HG03025 (cell line): ENCODE results near the gene ARAP1.

Experiments used
- ATAC-seq: cut with Tn5 transposase; IDR thresholded peaks from one replicate; pipeline ENCODE4 v1.9.1; 2021; ENCODE audit warnings: mild to moderate bottlenecking, moderate library complexity; ENCODE audit not compliant: unreplicated experiment, low FRiP score

ARAP1 gene

DNA sequence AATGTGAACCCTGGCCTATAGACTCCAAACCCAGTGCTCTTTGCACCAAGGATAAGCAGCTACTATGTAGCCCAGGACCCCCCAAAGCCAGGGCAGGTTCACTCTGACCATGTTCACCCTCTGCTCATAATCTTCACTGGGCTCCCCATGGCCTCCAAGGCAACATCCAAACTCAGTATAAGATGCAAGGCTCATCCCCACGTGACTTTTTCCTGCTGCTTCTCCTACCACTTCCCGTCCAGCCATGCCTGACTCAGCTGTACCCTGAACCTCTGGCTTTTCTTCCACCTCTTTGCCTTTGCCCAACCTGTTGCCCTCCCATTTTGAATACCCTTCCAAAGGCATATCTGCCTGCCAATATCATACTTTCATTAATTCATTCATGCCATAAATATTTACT, 105.7 kb downstream of the ARAP1 start:
- ATAC-seq: no peak

GRCh38 chr11:72646024-72646423, 106.2 kb downstream of the ARAP1 start:
- no peak for ATAC-seq

- ATAC-seq: no peak
Measured at GRCh38 chr11:72643547-72643946, 108.7 kb downstream of the ARAP1 start.

DNA sequence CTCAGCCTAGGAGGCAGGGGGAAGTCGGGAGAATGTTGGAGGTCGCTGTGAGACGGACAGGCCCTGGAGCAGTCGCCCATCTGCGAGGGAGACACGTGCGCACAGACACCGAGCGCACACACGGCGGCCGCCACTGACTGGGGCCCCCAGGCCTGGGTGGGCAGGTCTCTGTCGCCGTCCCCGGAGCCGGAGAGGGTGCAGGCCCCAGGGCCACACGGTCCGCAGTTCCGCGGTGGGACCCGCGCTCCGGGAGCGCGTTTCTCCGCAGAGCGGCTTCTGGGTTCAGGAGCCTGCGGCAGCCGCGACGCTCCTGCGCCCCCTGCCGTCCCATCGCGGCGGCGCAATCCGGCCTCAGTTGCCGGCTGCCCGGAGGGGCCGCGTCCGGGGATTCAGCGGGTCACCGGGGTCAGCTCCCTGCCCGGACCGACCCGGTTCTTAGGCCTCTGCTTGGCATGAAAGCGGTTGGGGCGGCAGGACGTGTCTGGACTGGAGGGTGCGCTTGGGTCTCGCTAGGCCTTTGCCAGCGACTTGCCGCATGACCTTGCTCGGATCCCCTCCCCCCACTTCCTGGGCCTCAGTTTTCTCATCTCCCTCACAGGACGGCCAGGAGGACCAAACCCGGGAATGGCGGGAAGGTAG, 109.2 kb downstream of the ARAP1 start:
- ATAC-seq: no peak

GRCh38 chr11:72642043-72642883, 109.9 kb downstream of the ARAP1 start:
- ATAC-seq: no peak

DNA sequence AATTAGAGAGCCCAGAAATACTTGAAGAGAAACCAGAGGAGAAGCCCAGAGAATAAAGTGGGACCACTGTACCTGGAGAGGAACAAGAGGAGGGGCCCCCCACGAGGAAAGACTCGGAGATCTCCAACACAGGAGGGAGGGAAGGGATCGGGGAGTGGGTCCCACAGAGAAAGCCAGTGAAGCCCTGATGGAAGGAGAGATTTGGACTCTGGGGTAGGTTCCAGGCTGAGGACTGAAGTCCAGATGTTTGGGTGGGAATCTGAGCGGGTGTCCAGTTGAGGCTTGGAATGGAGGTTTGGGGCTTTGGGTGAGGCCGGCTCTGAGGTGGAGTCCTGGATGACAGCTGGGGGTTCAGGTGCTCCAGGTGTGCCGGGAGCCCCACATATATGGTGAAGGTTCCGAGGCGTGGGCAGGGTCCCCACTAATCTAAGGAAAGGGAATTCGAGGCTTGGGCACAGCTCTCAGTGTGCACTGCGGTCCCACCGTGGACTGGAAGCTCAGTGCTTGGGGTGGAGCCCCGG, 110.6 kb downstream of the ARAP1 start:
- ATAC-seq: no peak

DNA sequence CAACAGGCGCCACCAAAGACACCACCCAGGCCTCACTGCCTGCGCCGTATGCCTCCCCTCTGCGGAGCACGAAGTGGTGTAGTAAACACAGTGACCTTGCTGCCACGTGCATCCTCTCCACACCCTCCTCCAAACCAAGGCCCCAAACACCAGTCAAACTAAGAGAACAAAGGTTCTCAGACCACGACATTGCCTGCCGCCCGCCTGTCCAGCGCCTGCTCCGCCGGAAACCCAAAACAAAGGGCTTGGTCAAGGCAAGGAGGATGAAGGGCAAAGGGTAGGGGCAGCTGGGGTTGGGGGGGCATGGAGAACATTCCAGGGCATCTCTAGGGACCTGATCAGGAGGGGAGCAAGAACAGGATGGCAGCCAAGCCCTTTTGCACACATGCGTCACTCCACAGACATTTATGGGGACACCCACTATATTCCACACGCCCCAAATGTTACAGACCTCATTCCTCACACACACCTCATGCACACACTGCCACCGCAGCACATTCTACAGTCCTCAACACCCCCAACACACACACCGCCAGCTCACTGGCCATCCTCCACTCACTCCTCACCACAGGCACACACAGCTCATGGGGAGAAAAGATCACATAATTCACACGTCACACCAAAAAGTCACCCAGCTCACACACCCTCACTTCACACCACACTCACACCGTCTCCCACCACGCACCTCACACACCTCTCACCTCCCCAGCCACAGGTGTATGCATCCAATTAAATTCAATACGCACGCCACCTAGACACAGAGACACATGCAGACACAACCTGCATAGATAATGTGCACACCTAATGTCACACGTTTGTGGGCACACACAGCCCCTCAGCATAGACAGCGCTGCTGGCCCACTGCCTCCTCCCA, 112.5 kb downstream of the ARAP1 start:
- no peak for ATAC-seq

GRCh38 chr11:72637926-72638325, 114.3 kb downstream of the ARAP1 start:
- no peak for ATAC-seq

GRCh38 chr11:72637198-72637597, 115.0 kb downstream of the ARAP1 start:
- ATAC-seq: no peak

- ATAC-seq: no peak
Measured at GRCh38 chr11:72636376-72636775, 115.8 kb downstream of the ARAP1 start.

- ATAC-seq: no peak
Measured at GRCh38 chr11:72635933-72636332, 116.3 kb downstream of the ARAP1 start.

DNA sequence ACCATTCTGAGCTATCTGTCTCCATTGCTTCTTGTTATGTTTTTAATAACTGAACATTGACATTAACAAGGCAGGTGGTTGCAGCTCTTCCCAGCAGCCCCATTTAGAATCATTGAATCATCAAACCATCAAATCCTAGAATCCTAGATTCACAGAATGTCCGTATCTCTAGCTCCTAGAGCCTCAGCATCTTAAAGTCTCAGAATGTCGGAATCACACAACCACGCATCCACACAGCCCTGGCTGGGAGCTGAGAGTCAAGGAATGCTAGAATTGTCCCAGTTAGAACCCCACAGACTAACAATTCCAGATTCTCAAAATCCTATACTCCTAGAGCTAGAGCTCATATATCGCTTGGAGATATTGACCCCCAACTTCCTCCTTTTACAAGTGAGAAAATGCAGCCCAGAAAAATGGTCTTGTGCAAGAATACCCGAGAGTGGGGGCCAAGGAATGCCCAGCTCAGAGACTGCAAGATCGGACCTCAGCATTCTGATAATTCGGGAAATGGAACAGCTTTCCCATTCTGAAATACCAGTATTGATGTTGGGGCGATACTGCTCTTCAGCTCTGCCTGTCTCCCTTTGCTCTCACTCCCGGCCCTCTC, 116.8 kb downstream of the ARAP1 start:
- no peak for ATAC-seq
